Forelimb muscle (tissue), 1 donor: Measurements from ENCODE around the gene COBLL1. TPM values are rescaled to one million over a fixed set of nuclear protein-coding genes. Genes with fewer than 3 reads are reported as not detected.

ENCODE experiments used
- DNase-seq: peaks from one replicate; pipeline ENCODE4 v3.0.0-alpha.2; 2013; ENCODE audit warnings: low read depth
- polyA plus RNA-seq: library from polyadenylated mRNA; unstranded; fragments of 120-200 nt; gene quantifications from one replicate; pipeline ENCODE4 v1.2.1, GENCODE V29; 2013; ENCODE audit not compliant: insufficient read length

COBLL1 gene
- polyA plus RNA-seq, 1 donor, result 6.4 TPM

- DNase-seq, result no peak
These were observed 18.5 kb downstream of the COBLL1 start for GRCh38 chr2:164823126-164823525.

DNA sequence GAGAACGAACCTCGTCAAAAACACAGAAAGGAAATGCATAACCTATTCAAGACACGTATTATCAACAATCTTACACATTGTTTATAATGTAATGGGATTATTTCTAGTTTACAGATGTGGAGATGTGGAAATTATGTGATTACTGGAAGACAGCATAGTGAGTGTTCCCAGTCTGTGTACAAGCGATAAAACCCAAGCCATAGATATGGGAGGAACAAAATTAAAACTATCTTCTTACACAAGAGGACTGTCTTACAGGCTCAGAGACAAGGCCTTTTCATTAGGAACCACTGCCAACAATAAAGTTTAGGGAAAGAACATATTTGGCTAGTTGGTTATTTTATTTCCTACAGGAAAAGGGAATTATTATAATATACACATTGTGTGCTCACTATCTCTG, 20.3 kb downstream of the COBLL1 start:
- no peak for DNase-seq

DNA sequence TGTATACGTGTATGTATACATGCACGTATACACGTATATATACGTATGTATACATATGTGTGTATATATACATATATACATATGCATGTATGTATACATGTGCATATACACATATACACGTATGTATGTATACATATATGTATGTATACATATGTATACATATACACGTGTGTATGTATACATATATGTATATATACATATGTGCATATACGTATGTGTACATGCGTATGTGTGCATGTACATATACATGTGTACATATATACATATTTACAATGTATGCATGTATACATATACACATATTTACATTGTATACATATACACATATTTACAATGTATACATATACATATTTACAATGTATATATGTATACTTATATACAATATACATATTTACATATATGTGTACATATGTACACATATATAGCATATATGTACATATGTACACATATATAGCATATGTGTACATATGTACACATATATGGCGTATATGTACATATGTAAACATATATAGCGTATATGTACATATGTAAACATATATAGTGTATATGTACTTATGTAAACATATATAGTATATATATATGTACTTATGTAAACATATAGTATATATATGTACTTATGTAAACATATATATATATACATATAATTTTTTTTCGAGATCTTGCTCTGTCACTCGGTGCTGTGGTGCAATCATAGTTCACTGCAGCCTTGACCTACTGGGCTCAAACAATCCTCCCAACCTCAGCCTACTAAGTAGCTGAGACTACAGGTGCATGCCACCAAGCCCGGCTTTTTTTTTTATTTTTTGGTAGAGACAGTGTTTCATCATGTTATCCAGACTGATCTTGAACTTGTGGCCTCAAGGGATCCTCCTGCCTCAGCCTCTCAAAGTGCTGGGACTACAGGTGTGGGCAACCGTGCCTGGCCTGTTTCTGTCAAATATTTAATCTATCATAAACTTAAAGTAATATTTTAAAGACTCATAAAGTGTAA, 23.2 kb downstream of the COBLL1 start:
- no peak for DNase-seq

DNA sequence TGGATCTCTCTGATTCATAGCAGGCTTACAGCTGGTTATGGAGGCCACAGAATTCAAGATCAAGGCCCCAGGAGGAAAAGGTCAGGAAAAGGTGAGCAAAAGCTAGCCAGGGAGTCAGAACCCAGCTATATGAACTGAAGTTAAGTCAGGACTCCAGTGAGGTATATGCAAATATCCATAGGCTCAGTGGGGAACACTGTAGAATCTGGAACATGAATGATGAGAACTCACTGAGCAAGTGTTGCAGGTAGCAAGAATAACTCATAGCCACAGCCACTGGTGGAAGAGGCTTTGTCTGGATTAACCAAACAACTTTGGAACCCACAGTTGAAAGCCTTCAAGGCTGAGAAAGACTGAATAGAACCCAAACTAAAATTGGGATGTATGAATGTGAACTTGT, 24.7 kb downstream of the COBLL1 start:
- DNase-seq, result no peak

- DNase-seq, result no peak
These were observed 25.6 kb downstream of the COBLL1 start for GRCh38 chr2:164816046-164816445.

GRCh38 chr2:164815071-164815793, 26.4 kb downstream of the COBLL1 start:
- DNase-seq, result no peak

GRCh38 chr2:164813535-164813934, 28.1 kb downstream of the COBLL1 start:
- no peak for DNase-seq

DNA sequence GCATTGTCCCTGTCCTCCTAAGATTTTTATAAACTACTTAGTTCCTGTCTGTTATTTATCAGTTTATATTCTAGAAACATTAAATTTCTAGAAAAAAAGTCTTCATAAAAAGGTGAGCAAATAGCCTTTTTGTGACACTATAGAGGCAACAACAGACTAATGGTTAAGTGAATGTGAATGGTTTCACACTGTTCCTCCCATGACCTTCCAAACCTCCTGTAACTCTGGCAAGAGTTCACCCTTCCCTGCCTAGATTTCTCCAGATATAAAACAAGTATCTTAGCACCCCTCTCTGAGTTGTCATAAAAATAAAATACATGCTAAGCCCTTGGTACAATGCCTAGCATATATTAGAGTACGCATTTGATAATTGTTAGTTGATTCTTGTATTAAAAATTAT, 29.2 kb downstream of the COBLL1 start:
- no peak for DNase-seq

- DNase-seq, result no peak
These were observed 29.8 kb downstream of the COBLL1 start for GRCh38 chr2:164811819-164812218.

DNA sequence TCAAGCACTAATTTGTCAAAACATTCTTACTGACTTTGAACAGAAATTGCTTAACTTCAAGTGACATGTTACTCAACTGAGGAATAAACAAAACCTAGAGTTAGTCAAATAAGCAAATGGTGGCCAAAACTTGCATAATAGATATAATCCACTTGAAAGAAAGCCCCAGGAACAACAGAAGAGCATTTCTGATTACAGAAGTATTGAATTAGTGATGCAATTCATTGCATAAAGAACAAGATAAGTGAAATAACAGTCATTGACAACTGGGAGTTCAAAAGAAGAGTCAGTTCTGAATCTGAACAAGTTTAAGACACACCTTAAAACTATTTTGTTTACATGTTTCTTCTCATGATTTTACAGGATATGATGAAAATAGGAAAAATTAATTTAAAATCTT, 30.8 kb downstream of the COBLL1 start:
- DNase-seq, result no peak

GRCh38 chr2:164808776-164809175, 32.8 kb downstream of the COBLL1 start:
- DNase-seq, result no peak

GRCh38 chr2:164803776-164804466, 37.7 kb downstream of the COBLL1 start:
- no peak for DNase-seq

DNA sequence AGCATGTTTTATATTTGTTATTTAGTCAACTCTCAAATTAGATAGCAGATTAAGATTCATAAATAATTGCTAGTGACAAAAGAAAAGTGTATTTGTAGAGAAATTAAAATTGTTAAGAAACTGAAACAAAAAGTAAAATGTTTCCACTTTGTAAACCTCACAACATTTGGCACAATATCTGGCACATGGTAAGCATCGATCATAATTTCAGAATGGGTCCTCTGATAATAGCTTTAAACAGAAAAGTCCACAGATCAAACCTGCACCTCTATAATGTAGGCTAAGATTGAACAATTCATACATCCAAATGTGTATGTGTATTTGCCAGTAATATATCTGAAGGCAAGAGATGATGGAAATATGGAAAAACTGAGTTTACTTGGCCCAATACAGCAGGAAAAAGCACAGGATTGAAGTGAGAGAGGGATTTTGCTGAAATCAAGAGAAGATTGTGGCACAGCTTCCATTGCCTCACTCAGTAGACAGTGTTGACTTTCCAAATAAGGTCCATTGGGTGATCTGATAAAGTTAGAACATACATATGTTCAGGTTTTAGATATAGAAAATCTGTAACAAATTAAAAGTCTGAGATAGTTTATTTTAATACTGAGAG, 39.4 kb downstream of the COBLL1 start:
- DNase-seq, result peak; percentile 72

DNA sequence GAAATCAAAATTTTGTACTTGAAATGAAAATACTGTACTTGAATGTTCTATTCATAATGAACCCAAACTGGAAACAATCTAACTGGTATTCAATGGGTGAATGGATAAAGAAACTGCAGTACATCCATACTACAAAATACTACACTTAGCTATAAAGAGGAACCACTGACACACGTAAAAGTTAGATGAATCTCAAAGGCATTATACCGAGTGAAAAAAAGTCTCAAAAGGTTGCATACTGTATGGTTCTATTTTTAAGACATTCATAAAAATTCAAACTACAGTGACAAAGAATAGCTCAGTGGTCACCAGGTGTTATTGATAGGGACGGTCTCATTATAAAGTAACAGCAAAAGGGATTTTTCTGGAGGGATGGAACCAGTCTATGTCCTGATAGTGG, 41.1 kb downstream of the COBLL1 start:
- DNase-seq, result no peak

DNA sequence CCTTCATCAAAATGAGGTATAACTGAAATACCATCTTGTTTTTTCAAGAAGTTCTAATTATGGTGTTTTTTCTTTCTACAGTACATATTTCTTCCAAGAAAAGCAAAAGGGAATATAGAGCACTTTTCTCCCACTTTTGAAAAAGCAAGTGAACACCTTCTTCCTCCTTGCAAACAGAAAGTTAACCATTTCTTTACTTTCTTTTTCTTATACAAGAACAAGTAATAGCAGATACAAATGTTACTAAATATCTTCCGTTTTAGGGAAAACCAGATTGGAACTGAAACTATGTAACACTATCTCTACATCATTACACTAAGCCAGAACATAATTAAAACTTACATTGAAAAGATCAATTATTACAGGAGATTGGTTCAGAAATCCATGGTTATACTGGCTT, 44.0 kb downstream of the COBLL1 start:
- no peak for DNase-seq

DNA sequence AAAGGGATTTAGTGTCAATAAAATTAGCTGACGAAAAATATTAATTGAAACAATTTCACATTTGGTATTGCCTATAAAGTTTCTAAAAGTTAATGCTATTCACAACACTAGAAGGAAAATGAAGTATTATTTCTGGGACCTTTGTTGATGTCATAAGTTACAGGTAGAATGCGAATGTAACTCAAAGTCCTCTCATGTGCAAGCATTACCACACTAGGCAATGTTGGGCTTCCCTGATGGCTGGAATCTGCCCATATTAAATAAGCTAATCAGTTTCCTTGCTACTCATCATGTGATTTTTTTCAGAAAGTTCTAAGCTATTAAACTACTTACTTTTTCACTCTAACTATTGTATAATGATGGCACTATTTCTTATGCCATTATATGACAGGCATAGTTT, 44.6 kb downstream of the COBLL1 start:
- no peak for DNase-seq

DNA sequence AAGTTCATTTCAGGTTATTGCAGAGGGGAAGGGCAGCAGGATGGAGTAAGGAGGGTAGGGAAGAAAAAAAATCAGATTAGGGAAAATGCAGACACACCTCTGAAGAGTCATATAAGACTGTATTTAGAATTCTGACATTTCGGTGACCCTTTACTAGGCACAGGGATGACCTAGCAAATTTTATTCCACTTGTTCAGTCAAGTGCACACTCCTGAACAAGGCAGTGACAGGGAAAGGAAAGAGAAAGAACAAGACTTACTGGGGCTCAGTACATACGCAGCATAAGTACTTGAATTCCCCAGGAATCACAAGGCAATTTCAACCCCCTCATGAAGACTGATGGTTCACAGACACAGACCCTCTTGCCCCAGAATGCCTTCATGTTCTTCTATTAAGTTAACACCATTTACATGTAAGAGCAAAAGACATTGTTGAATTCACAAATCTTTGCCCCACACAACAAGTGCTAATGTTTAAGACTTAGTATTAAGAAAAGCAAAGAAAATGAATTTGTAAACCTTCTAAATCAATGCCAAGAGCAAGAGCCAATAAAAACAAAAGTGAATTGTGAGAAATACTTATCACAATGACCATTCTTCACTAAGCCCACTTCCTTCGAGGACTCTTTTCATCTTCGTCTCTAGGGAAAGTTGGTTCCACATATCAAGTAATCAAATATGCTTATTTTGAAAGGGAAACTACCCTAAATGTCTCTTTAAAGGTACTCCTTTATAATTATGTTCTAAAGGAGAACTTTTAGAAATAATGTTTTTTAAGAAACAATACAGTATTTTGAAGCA, 47.0 kb downstream of the COBLL1 start:
- DNase-seq, result no peak

GRCh38 chr2:164794016-164794415, 47.6 kb downstream of the COBLL1 start:
- DNase-seq, result no peak

DNA sequence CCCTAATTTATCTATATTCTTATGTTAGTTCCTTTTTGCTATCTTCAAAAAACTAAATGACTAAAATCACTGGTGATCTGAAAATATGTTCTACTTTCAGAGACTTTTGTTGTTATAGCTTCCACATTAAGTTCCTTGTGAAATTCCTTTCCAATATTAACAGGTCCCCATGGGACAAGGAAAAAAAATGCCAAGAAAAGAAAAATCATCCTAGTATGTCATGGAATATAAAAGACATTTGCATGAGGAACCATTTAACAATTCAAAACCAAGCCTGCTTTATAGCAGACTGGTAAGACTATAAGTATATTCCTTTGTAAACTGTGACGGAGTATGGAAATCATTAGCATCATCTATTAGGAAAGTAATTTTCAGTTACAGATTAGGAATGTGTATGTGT, 48.1 kb downstream of the COBLL1 start:
- DNase-seq, result no peak

GRCh38 chr2:164792316-164793170, 49.1 kb downstream of the COBLL1 start:
- no peak for DNase-seq
